T-helper 2 cell treated with Interferon-gamma antibody and Interleukin-4, amounts not matched to agents 5 μg/mL and 100 μg/mL, for 36 hours (primary cell): ENCODE measurements around the gene CHRM2.

Experiments
- DNase-seq: peaks from one replicate; pipeline ENCODE4 v3.0.0; 2021; ENCODE audit warnings: low spot score
- H3K27ac Mint-ChIP-seq: one replicate; pipeline ENCODE4 v1.8.0; 2021; ENCODE audit warnings: mild to moderate bottlenecking, mixed read lengths
- H3K27me3 Mint-ChIP-seq: one replicate; pipeline ENCODE4 v1.8.0; 2021; ENCODE audit warnings: low read depth, mixed read lengths
- H3K36me3 Mint-ChIP-seq: one replicate; pipeline ENCODE4 v1.8.0; 2021; ENCODE audit warnings: low read depth, mixed read lengths
- H3K4me1 Mint-ChIP-seq: one replicate; pipeline ENCODE4 v1.8.0; 2021; ENCODE audit warnings: low read depth, mixed read lengths
- H3K4me3 Mint-ChIP-seq: one replicate; pipeline ENCODE4 v1.8.0; 2022; ENCODE audit warnings: mild to moderate bottlenecking, moderate library complexity, mixed read lengths
- H3K9me3 Mint-ChIP-seq: one replicate; pipeline ENCODE4 v1.8.0; 2021; ENCODE audit warnings: mixed read lengths

The CHRM2 gene

DNA sequence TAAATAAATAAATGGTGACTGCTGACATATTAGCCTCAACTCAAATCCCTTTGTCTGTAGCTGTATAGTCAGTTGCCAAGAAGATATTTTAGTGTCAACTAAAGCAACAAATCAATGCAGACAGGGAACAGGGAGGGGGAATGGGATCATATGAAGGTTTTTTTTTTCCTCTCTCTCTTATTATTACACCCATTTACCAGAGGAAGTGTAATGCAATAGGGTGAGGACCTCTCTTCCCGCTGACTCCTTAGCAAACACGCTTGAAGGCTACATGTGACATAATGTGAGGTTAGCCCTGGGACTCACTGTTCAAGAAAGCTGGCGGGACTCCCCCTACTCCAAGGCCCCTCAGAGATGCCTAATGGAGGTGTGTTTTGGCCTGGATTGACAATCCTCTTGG is 88.2 kb downstream of the CHRM2 start:
- H3K27ac Mint-ChIP-seq, result no peak overlapping the region
- no peaks in the 10 kb centered on the region for H3K36me3 Mint-ChIP-seq
- no peak overlapping the region for H3K4me3 Mint-ChIP-seq
- DNase-seq, result no peak
- peaks cover 19% of the 10 kb centered on the region for H3K9me3 Mint-ChIP-seq
- H3K4me1 Mint-ChIP-seq, result no peaks in the 10 kb centered on the region
- H3K27me3 Mint-ChIP-seq, result no peaks in the 10 kb centered on the region

- peaks cover 14% of the 10 kb centered on the region for H3K9me3 Mint-ChIP-seq
- H3K27me3 Mint-ChIP-seq, result no peaks in the 10 kb centered on the region
- no peaks in the 10 kb centered on the region for H3K4me1 Mint-ChIP-seq
- H3K27ac Mint-ChIP-seq, result no peak overlapping the region
- no peak overlapping the region for H3K4me3 Mint-ChIP-seq
- DNase-seq, result no peak
- H3K36me3 Mint-ChIP-seq, result no peaks in the 10 kb centered on the region
These were observed 88.9 kb downstream of the CHRM2 start for GRCh38 chr7:136957391-136957790.

DNA sequence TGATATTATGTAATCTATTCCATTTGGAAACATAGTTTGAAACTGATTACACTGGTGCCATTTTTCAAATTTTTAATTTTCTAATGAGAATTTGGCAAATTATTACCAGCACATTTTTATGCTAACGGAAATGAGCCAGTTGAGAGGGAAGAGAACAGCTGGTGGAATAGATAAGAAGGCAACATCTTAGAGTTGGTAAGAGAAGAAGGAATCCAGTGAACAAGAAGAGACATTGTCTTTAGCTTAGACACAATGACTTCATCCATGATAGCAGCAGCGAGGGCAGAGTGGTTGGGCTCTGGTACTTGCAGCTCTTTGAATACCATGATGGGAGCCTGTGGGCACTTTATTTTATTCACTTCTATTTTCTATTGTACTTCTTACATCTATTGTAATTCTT is 89.6 kb downstream of the CHRM2 start:
- Mint-ChIP-seq H3K27me3 (no peaks in the 10 kb centered on the region), H3K4me3 (no peak overlapping the region)

GRCh38 chr7:136964347-136964746 is 95.9 kb downstream of the CHRM2 start:
- Mint-ChIP-seq H3K27ac (no peak overlapping the region), H3K4me3 (no peak overlapping the region), H3K36me3 (no peaks in the 10 kb centered on the region), H3K9me3 (peaks cover 4% of the 10 kb centered on the region), H3K27me3 (no peaks in the 10 kb centered on the region), H3K4me1 (no peaks in the 10 kb centered on the region)
- DNase-seq, result no peak

More for the DNA sequence above, 89.6 kb downstream of the CHRM2 start:
- Mint-ChIP-seq H3K27ac (no peak overlapping the region), H3K9me3 (peaks cover 8% of the 10 kb centered on the region), H3K4me1 (no peaks in the 10 kb centered on the region), H3K36me3 (no peaks in the 10 kb centered on the region)
- DNase-seq, result no peak

DNA sequence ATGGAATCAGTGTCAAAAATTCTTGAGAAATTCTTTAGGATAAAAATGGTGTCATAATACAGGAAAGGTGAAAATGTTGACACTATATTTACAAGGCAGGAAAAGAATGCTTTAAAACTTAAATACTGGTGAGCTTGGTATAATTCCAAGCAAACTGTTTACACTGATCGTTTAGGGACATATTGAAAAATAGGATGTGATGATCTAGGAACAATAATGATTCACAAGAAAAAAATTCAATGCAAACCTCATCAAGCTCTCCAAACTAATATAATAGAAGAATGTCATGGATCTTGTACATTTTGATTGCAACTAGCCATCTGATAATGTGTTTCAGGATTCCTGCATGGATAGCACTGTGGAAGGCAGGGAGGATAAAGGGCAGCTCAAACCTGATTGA is 98.4 kb downstream of the CHRM2 start:
- H3K4me3 Mint-ChIP-seq, result no peak overlapping the region
- H3K27ac Mint-ChIP-seq, result no peak overlapping the region
- DNase-seq, result no peak

DNA sequence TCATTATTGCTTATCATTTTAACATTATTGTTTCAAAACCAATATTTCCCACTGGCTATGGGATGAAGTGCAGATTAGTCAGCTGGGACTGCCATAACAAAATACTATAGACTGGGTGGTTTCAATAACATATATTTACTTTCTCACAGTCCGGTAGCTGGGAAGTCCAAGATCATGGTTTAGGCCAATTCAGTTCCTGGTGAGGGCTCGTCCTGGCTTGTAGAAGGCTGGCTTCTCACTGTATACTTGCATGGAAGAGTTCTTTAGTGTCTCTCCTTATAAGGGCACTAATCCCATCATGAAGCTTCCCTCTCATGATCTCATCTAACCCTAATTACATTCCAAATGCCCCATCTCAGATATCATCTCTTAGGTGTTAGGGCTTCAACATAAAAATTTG is 101.3 kb downstream of the CHRM2 start:
- H3K4me1 Mint-ChIP-seq, result no peaks in the 10 kb centered on the region
- no peak overlapping the region for H3K4me3 Mint-ChIP-seq
- H3K36me3 Mint-ChIP-seq, result no peaks in the 10 kb centered on the region
- no peak for DNase-seq
- peaks cover 18% of the 10 kb centered on the region for H3K9me3 Mint-ChIP-seq
- H3K27me3 Mint-ChIP-seq, result no peaks in the 10 kb centered on the region
- no peak overlapping the region for H3K27ac Mint-ChIP-seq

More for the DNA sequence above, 98.4 kb downstream of the CHRM2 start:
- Mint-ChIP-seq H3K36me3 (no peaks in the 10 kb centered on the region), H3K4me1 (no peaks in the 10 kb centered on the region), H3K9me3 (peaks cover 13% of the 10 kb centered on the region), H3K27me3 (no peaks in the 10 kb centered on the region)

GRCh38 chr7:136971776-136972175 is 103.3 kb downstream of the CHRM2 start:
- Mint-ChIP-seq H3K9me3 (peaks cover 18% of the 10 kb centered on the region), H3K4me1 (no peaks in the 10 kb centered on the region), H3K36me3 (no peaks in the 10 kb centered on the region), H3K27ac (no peak overlapping the region), H3K27me3 (no peaks in the 10 kb centered on the region), H3K4me3 (no peak overlapping the region)
- DNase-seq, result no peak

- no peak for DNase-seq
- Mint-ChIP-seq H3K4me1 (no peaks in the 10 kb centered on the region), H3K4me3 (no peak overlapping the region), H3K27ac (no peak overlapping the region), H3K36me3 (no peaks in the 10 kb centered on the region), H3K9me3 (peaks cover 12% of the 10 kb centered on the region), H3K27me3 (no peaks in the 10 kb centered on the region)
These were observed 108.2 kb downstream of the CHRM2 start for GRCh38 chr7:136976504-136977251.

GRCh38 chr7:136993377-136993776 is 124.9 kb downstream of the CHRM2 start:
- DNase-seq, result no peak
- no peaks in the 10 kb centered on the region for H3K27me3 Mint-ChIP-seq
- no peak overlapping the region for H3K27ac Mint-ChIP-seq
- H3K4me3 Mint-ChIP-seq, result no peak overlapping the region
- no peaks in the 10 kb centered on the region for H3K4me1 Mint-ChIP-seq
- H3K9me3 Mint-ChIP-seq, result peaks cover 10% of the 10 kb centered on the region
- no peaks in the 10 kb centered on the region for H3K36me3 Mint-ChIP-seq

DNA sequence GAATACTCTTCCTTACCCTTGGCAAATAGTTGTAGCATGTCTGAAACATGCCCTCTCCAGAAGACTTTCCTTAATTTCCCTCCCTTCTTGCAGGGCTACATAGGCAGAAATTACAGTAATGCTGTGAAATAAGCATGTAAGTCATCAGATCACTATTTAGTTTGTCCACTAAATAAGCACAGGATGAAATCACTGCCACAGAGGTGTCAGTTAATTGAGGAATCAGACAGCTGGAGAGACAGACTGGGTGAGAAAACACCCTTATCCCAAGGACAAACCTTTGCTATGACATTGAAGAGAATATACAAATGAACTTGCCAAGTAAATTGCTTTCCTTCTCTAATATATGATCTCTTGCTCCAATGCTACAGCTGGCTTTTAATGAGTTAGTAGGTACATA is 129.3 kb downstream of the CHRM2 start:
- DNase-seq, result no peak
- Mint-ChIP-seq H3K36me3 (no peaks in the 10 kb centered on the region), H3K27ac (no peak overlapping the region)

DNA sequence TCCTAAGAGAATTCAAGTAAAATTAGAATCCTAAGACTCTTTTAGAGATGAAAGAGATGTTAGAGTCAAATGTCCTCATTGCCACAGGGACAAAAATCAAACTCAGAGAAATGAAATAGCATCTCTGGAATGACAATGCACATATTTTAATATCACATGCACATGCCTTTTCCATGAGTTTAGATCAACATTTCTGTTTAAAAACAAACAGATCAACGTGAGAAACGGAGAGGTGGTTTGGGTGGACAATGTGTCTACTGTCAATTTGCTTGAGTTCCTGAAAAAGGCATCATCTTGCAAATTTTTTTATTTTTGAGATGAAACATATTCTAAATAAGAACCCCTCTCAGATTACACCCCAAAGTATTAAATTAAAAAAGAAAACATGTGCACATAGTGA is 130.0 kb downstream of the CHRM2 start:
- Mint-ChIP-seq H3K4me3 (no peak overlapping the region), H3K9me3 (peaks cover 3% of the 10 kb centered on the region), H3K27ac (no peak overlapping the region), H3K36me3 (no peaks in the 10 kb centered on the region), H3K27me3 (no peaks in the 10 kb centered on the region), H3K4me1 (no peaks in the 10 kb centered on the region)
- DNase-seq, result no peak

More for the DNA sequence above, 129.3 kb downstream of the CHRM2 start:
- peaks cover 3% of the 10 kb centered on the region for H3K9me3 Mint-ChIP-seq
- no peaks in the 10 kb centered on the region for H3K4me1 Mint-ChIP-seq
- H3K27me3 Mint-ChIP-seq, result no peaks in the 10 kb centered on the region
- H3K4me3 Mint-ChIP-seq, result no peak overlapping the region

GRCh38 chr7:137000621-137001020 is 132.2 kb downstream of the CHRM2 start:
- Mint-ChIP-seq H3K4me1 (no peaks in the 10 kb centered on the region), H3K4me3 (no peak overlapping the region), H3K27me3 (no peaks in the 10 kb centered on the region), H3K9me3 (no peaks in the 10 kb centered on the region), H3K36me3 (no peaks in the 10 kb centered on the region), H3K27ac (no peak overlapping the region)
- no peak for DNase-seq

DNA sequence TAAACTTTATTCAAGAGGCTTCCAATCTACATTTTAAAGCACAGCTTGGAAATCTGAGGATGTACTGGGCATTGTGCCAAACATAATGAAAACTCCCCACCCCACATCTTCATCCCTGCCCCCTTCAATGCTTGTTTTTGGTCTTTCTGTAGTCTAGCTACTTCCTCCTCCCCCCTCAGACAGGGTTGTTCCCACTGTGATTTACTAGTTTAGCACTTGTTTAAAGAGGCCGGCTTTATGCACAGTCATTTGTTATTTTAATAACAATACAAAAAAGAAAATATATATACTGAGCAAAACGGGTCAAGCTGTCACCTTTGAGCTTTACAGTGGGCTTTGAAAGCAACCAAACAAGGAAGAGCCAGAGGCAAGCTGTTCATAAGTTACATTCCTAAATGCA is 132.6 kb downstream of the CHRM2 start:
- DNase-seq, result no peak
- Mint-ChIP-seq H3K27ac (no peak overlapping the region), H3K4me1 (no peaks in the 10 kb centered on the region), H3K9me3 (no peaks in the 10 kb centered on the region), H3K27me3 (no peaks in the 10 kb centered on the region), H3K36me3 (no peaks in the 10 kb centered on the region), H3K4me3 (no peak overlapping the region)

- no peaks in the 10 kb centered on the region for H3K9me3 Mint-ChIP-seq
- no peaks in the 10 kb centered on the region for H3K27me3 Mint-ChIP-seq
- no peaks in the 10 kb centered on the region for H3K36me3 Mint-ChIP-seq
- H3K4me3 Mint-ChIP-seq, result no peak overlapping the region
- DNase-seq, result no peak
- H3K4me1 Mint-ChIP-seq, result no peaks in the 10 kb centered on the region
- H3K27ac Mint-ChIP-seq, result no peak overlapping the region
These were observed 133.0 kb downstream of the CHRM2 start for GRCh38 chr7:137001478-137001877.

GRCh38 chr7:137003086-137003485 is 134.6 kb downstream of the CHRM2 start:
- no peak overlapping the region for H3K27ac Mint-ChIP-seq
- DNase-seq, result no peak
- H3K4me3 Mint-ChIP-seq, result no peak overlapping the region
- no peaks in the 10 kb centered on the region for H3K4me1 Mint-ChIP-seq
- H3K9me3 Mint-ChIP-seq, result no peaks in the 10 kb centered on the region
- no peaks in the 10 kb centered on the region for H3K36me3 Mint-ChIP-seq
- H3K27me3 Mint-ChIP-seq, result no peaks in the 10 kb centered on the region
